ENCODE measurements around the gene VIT.
"Not testable (repeated sequence)": the region's sequence is repeated elsewhere in the genome, so short reads cannot be mapped to it uniquely, and the experiment has no call there.

The VIT gene

DNA sequence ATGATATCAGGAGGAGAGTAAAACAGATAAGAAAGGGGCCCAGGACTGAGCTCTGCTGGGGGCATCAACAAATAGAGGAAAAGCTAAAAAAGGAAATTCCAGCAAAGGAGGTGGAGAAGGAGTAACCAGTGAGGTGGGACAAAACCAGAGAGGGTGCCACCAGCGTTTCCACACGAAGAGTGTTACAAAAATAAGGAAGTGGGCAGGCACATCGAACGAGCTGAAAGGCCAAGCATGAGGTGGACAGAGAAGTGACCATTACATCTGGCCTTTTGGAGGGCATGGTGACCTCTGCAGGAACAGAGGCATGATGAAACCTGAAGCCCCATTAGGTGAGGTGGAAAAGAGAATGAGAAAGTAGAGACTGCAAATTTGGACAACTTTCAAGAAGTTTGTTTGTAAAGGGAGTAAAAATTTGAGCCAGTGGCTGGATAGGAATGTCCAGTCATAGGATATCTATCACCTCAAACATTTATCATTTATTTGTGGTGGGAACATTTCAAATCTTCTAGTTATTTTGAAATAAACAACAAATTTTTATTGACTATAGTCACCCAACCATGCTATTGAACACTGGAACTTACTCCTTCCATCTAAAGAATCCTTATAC, 18.4 kb upstream of the VIT start:
- no peak for DNase-seq

GRCh38 chr2:36678856-36679255, 17.7 kb upstream of the VIT start:
- DNase-seq: no peak

DNA sequence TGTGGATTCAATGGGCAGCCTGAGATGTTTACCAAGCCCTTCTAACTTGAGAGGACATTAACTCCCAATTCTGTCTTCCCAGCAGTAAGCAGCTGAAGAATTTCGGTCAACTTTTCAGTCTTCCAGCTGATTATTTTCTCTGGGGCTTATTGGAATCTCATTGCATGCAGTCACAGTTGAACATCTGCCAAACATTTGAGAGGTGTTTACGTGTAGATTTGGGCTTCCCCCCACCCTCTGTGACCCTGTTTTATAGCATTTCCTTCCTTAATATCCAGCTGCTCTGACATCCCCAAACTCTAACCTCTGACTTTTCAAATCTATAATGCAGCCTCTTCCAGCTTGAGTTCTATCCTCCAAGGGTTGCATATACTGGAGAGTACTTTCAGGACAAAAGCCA, 16.5 kb upstream of the VIT start:
- no peak for DNase-seq

DNA sequence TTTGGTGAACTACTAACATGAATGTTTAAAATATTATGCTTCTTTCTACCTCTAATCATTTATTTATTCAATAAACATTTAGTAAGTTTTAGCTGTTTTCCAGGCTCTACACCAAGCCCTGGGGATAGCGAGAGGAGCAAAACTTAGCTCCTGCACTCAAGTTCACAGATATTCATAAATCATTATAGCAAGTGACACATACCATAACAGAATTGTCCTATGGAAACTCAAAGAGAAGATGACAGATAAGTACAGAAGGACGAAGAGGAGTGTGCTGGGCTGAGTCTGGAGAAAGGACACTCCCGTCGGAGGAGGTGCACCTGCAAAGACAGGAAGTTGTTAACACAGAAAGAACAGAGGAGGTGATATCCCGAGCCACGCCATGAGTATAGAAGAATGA, 13.9 kb upstream of the VIT start:
- no peak for DNase-seq

GRCh38 chr2:36683002-36683401, 13.5 kb upstream of the VIT start:
- no peak for DNase-seq

DNA sequence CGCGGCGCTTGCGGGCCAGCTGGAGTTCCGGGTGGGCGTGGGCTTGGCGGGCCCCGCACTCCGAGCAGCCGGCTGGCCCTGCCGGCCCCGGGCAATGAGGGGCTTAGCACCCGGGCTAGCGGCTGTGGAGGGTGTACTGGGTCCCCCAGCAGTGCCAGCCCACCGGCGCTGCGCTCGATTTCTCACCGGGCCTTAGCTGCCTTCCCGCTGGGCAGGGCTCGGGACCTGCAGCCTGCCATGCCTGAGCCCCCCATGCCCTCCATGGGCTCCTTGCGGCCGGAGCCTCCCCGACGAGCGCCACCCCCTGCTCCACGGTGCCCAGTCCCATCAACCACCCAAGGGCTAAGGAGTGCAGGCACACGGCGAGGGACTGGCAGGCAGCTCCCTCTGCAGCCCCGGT, 8.2 kb upstream of the VIT start:
- not testable (repeated sequence) for DNase-seq

- DNase-seq: not testable (repeated sequence)
Observed at GRCh38 chr2:36689013-36689412, 7.5 kb upstream of the VIT start.

DNA sequence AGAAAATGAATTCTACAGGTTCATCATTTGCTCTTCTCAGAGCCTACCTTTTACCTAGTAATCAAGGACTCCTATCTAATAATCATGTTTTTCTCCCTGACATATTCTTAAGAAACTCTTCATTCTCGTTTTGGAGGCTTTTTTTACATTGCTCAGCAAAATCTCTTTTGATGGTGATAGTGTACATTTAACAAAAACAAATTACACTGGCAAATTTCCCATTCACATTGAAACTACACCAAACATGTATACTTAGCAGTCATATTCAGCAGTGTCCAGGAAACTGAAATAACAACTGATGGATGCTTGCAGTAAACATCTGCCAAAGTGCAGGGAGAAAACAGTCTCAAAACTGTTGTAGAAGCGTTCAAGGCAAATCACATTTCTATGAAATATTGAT, 4.4 kb upstream of the VIT start:
- no peak for DNase-seq

GRCh38 chr2:36693825-36694224, 2.7 kb upstream of the VIT start:
- no peak for DNase-seq

DNA sequence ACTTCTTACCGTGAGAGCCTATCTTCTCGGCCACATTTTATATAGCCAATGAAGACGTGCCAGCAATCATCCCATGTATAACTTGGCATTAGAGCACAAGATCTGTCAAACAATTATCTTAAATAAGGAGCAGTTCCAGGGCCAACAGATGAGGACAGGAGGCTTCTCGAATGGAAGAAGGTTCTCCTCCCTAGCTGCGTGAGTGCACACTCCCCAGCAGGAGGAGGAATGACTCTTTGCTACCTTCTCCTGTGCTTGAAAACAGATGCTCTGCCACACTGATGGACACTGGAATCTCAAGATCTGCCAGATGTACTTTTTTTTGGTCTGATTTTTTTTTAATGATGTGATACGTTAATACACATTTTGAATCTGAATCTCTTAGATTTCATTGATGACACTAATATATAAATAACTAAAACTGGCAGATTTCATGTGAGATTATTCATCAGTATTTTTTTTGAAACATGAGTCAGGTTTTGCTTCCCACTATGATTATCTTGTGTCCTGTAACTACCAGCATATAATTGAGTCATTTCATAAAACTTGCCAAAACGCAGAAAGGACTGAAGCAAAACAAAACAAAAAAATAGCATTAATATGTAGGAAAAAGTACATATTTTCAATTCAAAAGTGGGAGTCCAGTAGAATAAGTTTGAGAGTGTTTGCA, 626 bp upstream of the VIT start:
- no peak for DNase-seq

DNA sequence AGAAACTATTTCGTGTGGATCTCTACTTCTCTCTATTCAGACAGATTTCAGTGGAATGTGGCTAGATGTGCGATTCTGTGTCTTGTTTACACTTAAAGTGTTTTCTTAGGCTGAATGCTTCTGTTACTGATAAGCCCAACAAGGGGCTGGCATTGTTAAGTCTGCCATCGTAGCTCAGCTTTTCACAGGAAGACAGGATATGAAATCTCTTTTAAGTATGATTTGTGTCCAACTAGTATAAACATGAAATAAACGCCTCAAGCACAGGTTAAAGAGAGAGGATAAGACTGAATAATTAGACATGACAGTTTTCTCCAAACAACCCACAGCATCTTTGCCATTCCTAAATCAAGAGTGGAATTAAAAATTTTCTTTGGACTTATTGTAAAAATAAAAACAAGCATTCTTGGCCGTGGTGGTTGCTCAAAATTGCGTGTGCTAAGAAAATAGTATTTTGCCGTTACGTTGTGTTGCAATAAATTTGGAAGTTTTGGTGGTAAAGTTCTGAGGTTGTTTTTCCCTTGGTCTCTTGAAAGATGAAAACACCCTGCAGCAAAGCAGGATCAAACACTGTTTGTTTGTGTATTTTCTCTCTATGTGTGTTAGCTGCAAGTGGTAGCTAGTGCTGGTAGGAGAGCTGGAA, 1.0 kb downstream of the VIT start:
- no peak for DNase-seq

DNA sequence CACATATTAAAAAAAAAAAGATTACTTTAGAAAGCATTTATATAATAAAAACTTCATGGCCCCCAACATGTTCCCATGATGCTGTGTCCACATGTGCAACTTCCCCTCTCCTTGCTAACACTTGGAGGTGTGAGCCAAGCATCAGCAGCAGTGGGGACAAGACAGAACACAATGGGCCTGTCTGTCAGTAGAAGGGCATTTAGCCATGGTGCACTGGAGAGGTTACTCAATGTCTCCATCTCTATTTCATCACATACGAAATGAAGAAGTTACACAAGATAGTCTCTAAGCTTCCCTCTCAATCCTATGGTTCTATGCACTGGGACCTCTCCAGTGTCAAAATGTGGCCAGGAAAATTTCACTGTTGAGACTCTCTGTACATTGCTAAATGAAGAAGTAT, 2.5 kb downstream of the VIT start:
- no peak for DNase-seq

DNA sequence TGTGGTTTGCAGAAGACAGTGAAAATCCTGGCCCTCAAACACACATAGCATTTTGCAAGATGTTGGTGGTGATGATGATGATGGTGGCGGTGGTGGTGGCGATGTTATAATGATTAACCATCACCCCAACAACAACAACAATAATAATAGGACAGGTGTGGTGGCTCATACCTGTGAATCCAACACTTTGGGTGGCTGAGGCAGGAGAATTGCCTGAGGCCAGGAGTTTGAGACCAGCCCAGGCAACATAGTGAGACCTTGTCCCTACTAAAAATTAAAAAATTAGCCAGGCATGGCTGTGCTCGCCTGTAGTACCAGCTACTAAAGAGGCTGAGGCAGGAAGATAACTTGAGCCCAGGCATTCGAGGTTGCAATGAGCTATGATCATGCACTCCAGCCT, 3.8 kb downstream of the VIT start:
- no peak for DNase-seq

DNA sequence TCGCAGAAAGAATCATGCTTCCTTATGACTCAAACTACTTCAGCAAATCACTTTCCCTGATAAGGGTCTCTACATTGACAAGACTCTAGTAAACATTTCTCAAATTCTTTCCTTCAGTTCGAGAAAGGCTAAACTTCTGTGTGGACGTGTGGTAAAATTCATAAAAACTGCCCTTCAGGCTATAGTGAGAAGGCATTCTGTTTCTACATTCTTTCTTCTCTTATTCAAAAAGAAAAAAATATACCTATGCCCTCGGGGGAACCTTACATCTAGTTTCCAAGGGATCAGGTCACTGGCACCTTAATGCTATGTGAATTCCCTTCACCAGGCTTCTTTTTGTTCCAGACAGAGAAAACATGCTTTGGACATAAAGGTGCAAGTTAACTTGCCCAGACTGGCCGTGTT, 4.9 kb downstream of the VIT start:
- DNase-seq: no peak

- no peak for DNase-seq
Observed at GRCh38 chr2:36701918-36702317, 5.4 kb downstream of the VIT start.

GRCh38 chr2:36702781-36703180, 6.3 kb downstream of the VIT start:
- DNase-seq: no peak

DNA sequence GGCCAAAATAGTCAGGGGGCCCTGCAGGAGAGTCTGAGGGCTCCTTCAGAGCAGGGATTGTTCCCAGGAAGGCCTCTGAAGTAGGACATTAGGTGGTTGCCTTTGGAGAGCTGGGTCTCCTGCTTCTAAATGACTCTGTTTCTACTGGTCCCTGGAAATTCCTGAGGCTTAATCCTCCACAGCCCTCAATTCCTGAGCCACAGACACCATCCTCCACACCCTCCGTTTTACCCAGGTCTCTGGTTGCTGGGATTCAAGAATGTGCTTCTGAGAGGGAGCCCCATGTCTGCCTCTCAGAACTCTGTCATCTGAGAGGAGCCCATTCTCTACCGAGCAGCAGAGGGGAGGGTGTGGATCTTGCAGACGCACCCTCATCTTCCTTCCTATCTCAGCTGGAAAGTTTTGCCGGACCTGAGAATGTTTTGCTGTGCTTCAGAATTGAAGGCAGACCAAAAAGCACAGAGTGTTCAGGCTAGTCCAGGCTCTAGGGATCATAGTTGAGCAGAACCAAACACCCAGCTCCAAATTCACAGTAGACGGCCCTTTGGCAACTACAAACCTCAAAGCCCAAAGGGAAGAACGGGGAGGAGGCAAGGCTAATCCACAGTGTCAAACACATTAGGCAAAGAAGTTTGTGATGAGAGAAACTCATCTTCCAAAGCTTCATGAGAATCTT, 8.1 kb downstream of the VIT start:
- no peak for DNase-seq

- no peak for DNase-seq
Observed at GRCh38 chr2:36705326-36706020, 9.0 kb downstream of the VIT start.

GRCh38 chr2:36706021-36706876, 9.7 kb downstream of the VIT start:
- DNase-seq: no peak

- DNase-seq: no peak
Observed at GRCh38 chr2:36707050-36707449, 10.5 kb downstream of the VIT start.

DNA sequence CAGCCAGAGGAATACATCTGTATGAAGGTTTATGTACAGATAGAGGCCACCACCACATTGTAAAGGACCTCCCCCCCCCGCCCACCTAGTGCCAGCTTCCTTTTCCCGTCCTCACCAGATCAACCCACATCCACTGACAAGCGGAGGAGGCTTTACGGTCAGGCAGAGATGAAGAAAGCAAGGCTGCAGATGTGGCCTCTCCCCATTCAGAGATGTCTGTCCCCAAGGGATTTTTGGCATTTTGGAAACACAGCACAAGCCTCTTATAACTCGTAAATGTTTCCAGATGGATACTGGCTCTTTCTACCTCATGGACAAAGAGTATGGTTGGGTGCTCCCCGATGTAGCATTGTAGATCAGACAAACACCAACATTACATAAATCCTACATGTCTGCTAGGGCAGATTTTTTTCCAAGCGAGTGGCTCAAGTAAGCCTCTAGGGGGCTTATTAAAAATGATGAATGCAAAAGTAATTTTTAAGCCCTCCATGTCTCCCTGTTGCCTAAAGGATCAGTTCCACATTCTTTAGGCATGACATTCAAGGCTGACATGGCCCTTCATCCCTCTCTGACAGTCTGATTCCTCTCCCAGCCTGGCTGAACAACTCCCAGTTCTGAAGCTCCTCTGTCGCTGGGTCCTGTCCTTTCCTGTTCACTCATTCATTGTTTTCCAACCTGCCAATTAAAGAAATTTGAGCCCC, 11.7 kb downstream of the VIT start:
- DNase-seq: no peak

Data from NCI-H526 (cell line).